GM18870 (cell line): Measurements from ENCODE around the gene VN1R5.
A peak's percentile ranks its signal among the peaks of the same experiment; 100 is the strongest.
"Not testable (repeated sequence)": the region's sequence is repeated elsewhere in the genome, so short reads cannot be mapped to it uniquely, and the experiment has no call there.

ENCODE experiments used
- ATAC-seq: cut with Tn5 transposase; IDR thresholded peaks from one replicate; pipeline ENCODE4 v1.9.1; 2021; ENCODE audit warnings: moderate library complexity; ENCODE audit not compliant: unreplicated experiment

VN1R5 gene

GRCh38 chr1:247255772-247256171, at the start of gene VN1R5:
Gene VN1R5 (plus strand): TSS chr1:247256072.
- ATAC-seq = not testable (repeated sequence)

- no peak for ATAC-seq
Observed at GRCh38 chr1:247209396-247209795, 46.5 kb upstream of the VN1R5 start.

GRCh38 chr1:247210062-247210375, 45.9 kb upstream of the VN1R5 start:
- ATAC-seq = no peak

GRCh38 chr1:247210376-247211117, 45.3 kb upstream of the VN1R5 start:
- ATAC-seq = peak; percentile 77

- no peak for ATAC-seq
Observed at GRCh38 chr1:247211339-247211738, 44.5 kb upstream of the VN1R5 start.

GRCh38 chr1:247212012-247212411, 43.9 kb upstream of the VN1R5 start:
- peak; percentile 68 for ATAC-seq

GRCh38 chr1:247212627-247213617, 43.0 kb upstream of the VN1R5 start:
- ATAC-seq = peak; percentile 23

GRCh38 chr1:247216261-247216660, 39.6 kb upstream of the VN1R5 start:
- no peak for ATAC-seq

- ATAC-seq = no peak
Observed at GRCh38 chr1:247218121-247218651, 37.7 kb upstream of the VN1R5 start.

- ATAC-seq = not testable (repeated sequence)
Observed at GRCh38 chr1:247220280-247220679, 35.6 kb upstream of the VN1R5 start.

GRCh38 chr1:247222840-247223239, 33.0 kb upstream of the VN1R5 start:
- ATAC-seq = no peak

- no peak for ATAC-seq
Observed at GRCh38 chr1:247224822-247225221, 31.1 kb upstream of the VN1R5 start.

- no peak for ATAC-seq
Observed at GRCh38 chr1:247228133-247228532, 27.7 kb upstream of the VN1R5 start.

- no peak for ATAC-seq
Observed at GRCh38 chr1:247241691-247242090, 14.2 kb upstream of the VN1R5 start.

GRCh38 chr1:247243524-247244137, 12.2 kb upstream of the VN1R5 start:
- no peak for ATAC-seq

GRCh38 chr1:247246325-247247115, 9.4 kb upstream of the VN1R5 start:
- ATAC-seq = no peak

- ATAC-seq = no peak
Observed at GRCh38 chr1:247247568-247247967, 8.3 kb upstream of the VN1R5 start.

GRCh38 chr1:247266053-247266452, 10.2 kb downstream of the VN1R5 start:
- ATAC-seq = no peak

- ATAC-seq = no peak
Observed at GRCh38 chr1:247268390-247269045, 12.6 kb downstream of the VN1R5 start.

- no peak for ATAC-seq
Observed at GRCh38 chr1:247269133-247269532, 13.3 kb downstream of the VN1R5 start.
